Activated T-helper 1 cell treated with anti-CD3 and anti-CD28 coated beads, Interleukin-2, amount 50 U/mL, for 16 hours (primary cell): ENCODE results near the gene SPSB1.

ENCODE experiments used
- DNase-seq, 2 donors: peaks; one replicate each; pipeline ENCODE4 v3.0.0-alpha.2; 2020; ENCODE audit warnings: low read depth in 1 of 2, low spot score in 1 of 2

The SPSB1 gene

GRCh38 chr1:9417695-9418094 is 125.0 kb downstream of the SPSB1 start:
- DNase-seq = no peak

- DNase-seq = no peak
Measured at GRCh38 chr1:9418851-9419250, 126.2 kb downstream of the SPSB1 start.
